ENCODE data around the gene RFC3.

RFC3 gene

DNA sequence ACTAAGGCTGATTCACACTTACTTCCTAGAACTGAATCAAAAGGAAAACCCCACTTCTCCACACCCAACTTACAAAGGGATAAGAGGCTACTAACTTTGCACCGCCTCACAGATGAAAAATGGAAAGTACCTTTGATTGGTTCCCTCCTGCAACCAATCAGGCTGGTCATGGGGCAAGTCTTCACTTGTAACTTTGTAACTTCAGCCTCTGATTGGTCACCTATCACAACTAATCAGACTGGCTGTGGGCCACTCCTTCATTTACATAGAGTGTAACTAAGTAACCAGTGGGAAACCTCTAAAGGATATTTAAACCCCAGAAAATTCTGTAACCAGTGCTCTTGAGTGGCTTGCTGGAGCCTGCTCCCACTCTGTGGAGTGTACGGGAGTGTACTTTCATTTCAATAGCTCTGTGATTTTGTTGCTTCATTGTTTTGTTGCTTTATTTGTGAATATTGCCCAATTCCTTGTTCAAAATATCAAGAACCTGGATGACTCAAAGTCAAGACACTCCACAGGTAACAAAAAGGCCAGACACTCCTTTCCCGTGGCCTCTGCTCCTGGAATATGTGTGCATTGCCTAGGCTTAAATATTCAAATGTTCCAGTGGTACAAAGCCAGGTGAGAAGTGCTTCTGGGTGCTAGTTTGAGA is 50.5 kb downstream of the RFC3 start:
- no peak for TF ChIP-seq YY1 (IDR thresholded peaks at IDR 0.05; ENCODE audit: insufficient read depth, insufficient read length)

DNA sequence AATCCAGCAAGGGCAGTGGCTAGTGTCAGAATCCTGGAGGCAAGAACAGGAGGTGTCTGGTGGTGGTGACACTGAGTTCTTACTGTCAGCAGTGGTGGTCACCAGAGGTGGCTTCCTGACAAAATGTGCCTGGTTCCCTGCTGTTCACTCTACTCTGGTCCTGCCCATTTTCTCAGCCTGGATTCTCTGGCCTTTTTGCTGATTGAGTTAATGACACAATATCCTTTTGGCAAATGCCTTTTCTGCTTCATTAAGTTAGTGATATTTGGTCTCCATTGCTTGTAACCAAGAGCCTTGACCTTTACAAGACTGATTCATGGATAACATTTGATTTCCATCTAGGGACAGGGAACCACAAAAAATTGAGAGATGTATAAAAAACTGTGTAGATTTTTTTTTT is 51.1 kb downstream of the RFC3 start:
- no peak overlapping the region for H3K9ac ChIP-seq (ENCODE audit: insufficient read length, low read depth)
- H3K27me3 ChIP-seq (ENCODE audit: insufficient read depth, insufficient read length): no peaks in the 10 kb centered on the region
- H3K36me3 ChIP-seq (ENCODE audit: insufficient read depth, insufficient read length, low read length): no peaks in the 10 kb centered on the region
- no peak for TF ChIP-seq ZNF274 (IDR thresholded peaks at IDR 0.05; ENCODE audit: low read depth, low read length)
- no peak for TF ChIP-seq YY1 (IDR thresholded peaks at IDR 0.05; ENCODE audit: insufficient read depth, insufficient read length)
- no peak for TF ChIP-seq SUZ12 (IDR thresholded peaks at IDR 0.05; ENCODE audit: extremely low read depth, insufficient read depth, insufficient read length)
- no peak overlapping the region for H3K4me3 ChIP-seq (ENCODE audit: insufficient read length, low read depth)
- H3K4me1 ChIP-seq (ENCODE audit: insufficient read depth, insufficient read length): no peaks in the 10 kb centered on the region
- DNase-seq (ENCODE audit: low read depth, low spot score): no peak
- no peaks in the 10 kb centered on the region for H3K9me3 ChIP-seq (ENCODE audit: insufficient read depth, low read length)

More for the DNA sequence above, 50.5 kb downstream of the RFC3 start:
- H3K9ac ChIP-seq (ENCODE audit: insufficient read length, low read depth): no peak overlapping the region
- H3K9me3 ChIP-seq (ENCODE audit: insufficient read depth, low read length): no peaks in the 10 kb centered on the region
- DNase-seq (ENCODE audit: low read depth, low spot score): no peak
- H3K27me3 ChIP-seq (ENCODE audit: insufficient read depth, insufficient read length): no peaks in the 10 kb centered on the region
- H3K36me3 ChIP-seq (ENCODE audit: insufficient read depth, insufficient read length, low read length): no peaks in the 10 kb centered on the region
- no peak overlapping the region for H3K4me3 ChIP-seq (ENCODE audit: insufficient read length, low read depth)
- no peaks in the 10 kb centered on the region for H3K4me1 ChIP-seq (ENCODE audit: insufficient read depth, insufficient read length)

DNA sequence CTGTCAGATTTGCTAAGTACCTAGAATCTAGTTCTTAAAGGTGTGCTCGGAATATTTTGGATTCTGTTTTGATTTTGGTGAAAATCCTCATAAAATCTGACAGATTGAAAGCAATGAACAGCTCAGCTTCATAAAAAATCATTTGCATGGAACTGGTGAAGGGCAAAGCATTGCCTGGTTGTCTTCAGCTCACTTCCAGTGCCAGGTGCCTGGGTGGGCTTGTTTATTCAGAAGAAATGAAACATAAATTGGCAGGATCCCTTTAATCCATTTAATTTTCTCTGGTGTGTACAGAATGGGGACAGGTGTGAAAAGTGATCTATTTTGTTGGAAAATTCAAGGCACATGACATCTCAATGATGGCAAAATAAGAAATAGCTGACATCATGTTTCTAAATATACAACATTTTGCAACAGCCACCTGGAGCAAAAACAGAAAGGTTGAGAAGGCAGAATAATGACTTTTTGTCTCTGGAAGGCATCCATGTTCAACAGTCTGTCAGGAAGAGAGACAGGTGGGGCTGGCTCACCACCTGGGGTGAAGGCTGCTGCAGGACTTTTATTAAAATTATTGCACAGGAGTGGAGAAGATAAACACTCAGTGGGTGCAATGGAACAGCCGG is 52.2 kb downstream of the RFC3 start:
- H3K4me3 ChIP-seq (ENCODE audit: insufficient read length, low read depth): no peak overlapping the region
- DNase-seq (ENCODE audit: low read depth, low spot score): no peak
- no peaks in the 10 kb centered on the region for H3K27me3 ChIP-seq (ENCODE audit: insufficient read depth, insufficient read length)
- H3K9ac ChIP-seq (ENCODE audit: insufficient read length, low read depth): no peak overlapping the region
- TF ChIP-seq YY1 (IDR thresholded peaks at IDR 0.05; ENCODE audit: insufficient read depth, insufficient read length) (no peak), ZNF274 (IDR thresholded peaks at IDR 0.05; ENCODE audit: low read depth, low read length) (no peak), SUZ12 (IDR thresholded peaks at IDR 0.05; ENCODE audit: extremely low read depth, insufficient read depth, insufficient read length) (no peak)
- no peaks in the 10 kb centered on the region for H3K36me3 ChIP-seq (ENCODE audit: insufficient read depth, insufficient read length, low read length)
- no peaks in the 10 kb centered on the region for H3K9me3 ChIP-seq (ENCODE audit: insufficient read depth, low read length)
- H3K4me1 ChIP-seq (ENCODE audit: insufficient read depth, insufficient read length): no peaks in the 10 kb centered on the region

DNA sequence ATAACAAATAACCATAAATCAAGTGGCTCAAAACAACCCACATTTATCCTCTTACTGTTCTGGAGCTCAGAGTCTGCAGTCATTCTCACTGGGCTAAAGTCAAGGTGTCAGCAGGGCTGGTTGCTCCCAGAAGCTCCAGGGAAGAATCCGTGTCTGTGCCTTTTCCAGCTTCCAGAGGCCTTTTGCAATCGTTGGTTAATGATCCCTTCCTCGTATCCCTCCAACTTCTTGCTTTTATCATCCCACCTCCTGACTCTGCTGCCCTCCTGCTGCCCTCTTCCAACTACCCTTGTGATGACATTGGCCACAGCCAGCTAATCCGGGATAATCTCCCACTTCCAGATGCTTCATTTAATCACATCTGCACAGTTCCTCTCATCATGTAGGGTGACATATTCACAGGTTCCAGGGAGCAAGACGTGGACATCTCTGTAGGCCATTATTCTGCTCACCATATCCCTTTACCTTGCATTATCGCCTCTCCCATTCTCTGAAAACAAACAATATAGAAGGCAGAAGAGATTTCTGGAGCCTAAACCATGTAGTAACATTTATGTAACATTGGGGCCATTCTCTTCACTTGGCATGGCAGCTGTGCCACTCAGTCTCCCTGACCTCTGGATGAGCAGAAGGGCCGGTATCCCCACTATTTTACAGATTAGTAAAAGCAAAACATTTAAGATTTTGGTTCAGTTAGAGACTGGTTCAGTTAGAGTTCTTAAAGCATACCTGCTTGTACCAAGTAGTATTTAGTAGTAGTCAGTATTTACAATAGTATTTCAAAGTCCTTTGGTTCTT is 53.5 kb downstream of the RFC3 start:
- no peaks in the 10 kb centered on the region for H3K9me3 ChIP-seq (ENCODE audit: insufficient read depth, low read length)
- H3K9ac ChIP-seq (ENCODE audit: insufficient read length, low read depth): no peak overlapping the region
- TF ChIP-seq ZNF274 (IDR thresholded peaks at IDR 0.05; ENCODE audit: low read depth, low read length): no peak
- no peak for TF ChIP-seq YY1 (IDR thresholded peaks at IDR 0.05; ENCODE audit: insufficient read depth, insufficient read length)
- DNase-seq (ENCODE audit: low read depth, low spot score): no peak
- no peaks in the 10 kb centered on the region for H3K27me3 ChIP-seq (ENCODE audit: insufficient read depth, insufficient read length)
- no peaks in the 10 kb centered on the region for H3K4me1 ChIP-seq (ENCODE audit: insufficient read depth, insufficient read length)
- H3K4me3 ChIP-seq (ENCODE audit: insufficient read length, low read depth): no peak overlapping the region
- no peaks in the 10 kb centered on the region for H3K36me3 ChIP-seq (ENCODE audit: insufficient read depth, insufficient read length, low read length)

DNA sequence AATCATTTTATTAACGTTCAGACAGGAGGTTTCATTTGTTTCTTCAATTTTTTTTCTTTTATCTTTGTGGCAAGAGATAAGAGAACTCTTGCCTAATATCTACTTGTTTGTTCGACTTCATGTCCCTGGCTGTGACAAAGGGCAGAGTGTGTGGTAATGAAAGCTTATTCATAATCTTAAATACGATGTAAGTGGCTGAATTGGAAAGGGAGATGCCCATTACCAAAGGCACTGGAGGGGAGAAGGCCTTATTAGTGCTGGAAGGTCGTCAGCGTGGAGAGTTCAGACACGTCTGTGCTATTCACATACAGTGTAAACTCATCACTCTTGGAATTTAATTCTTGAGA is 54.0 kb downstream of the RFC3 start:
- H3K9me3 ChIP-seq (ENCODE audit: insufficient read depth, low read length): no peaks in the 10 kb centered on the region
- no peaks in the 10 kb centered on the region for H3K36me3 ChIP-seq (ENCODE audit: insufficient read depth, insufficient read length, low read length)
- no peak overlapping the region for H3K9ac ChIP-seq (ENCODE audit: insufficient read length, low read depth)
- no peaks in the 10 kb centered on the region for H3K4me1 ChIP-seq (ENCODE audit: insufficient read depth, insufficient read length)
- no peak for TF ChIP-seq YY1 (IDR thresholded peaks at IDR 0.05; ENCODE audit: insufficient read depth, insufficient read length)
- no peak for TF ChIP-seq SUZ12 (IDR thresholded peaks at IDR 0.05; ENCODE audit: extremely low read depth, insufficient read depth, insufficient read length)
- TF ChIP-seq ZNF274 (IDR thresholded peaks at IDR 0.05; ENCODE audit: low read depth, low read length): no peak
- H3K4me3 ChIP-seq (ENCODE audit: insufficient read length, low read depth): no peak overlapping the region
- no peaks in the 10 kb centered on the region for H3K27me3 ChIP-seq (ENCODE audit: insufficient read depth, insufficient read length)
- DNase-seq (ENCODE audit: low read depth, low spot score): no peak

DNA sequence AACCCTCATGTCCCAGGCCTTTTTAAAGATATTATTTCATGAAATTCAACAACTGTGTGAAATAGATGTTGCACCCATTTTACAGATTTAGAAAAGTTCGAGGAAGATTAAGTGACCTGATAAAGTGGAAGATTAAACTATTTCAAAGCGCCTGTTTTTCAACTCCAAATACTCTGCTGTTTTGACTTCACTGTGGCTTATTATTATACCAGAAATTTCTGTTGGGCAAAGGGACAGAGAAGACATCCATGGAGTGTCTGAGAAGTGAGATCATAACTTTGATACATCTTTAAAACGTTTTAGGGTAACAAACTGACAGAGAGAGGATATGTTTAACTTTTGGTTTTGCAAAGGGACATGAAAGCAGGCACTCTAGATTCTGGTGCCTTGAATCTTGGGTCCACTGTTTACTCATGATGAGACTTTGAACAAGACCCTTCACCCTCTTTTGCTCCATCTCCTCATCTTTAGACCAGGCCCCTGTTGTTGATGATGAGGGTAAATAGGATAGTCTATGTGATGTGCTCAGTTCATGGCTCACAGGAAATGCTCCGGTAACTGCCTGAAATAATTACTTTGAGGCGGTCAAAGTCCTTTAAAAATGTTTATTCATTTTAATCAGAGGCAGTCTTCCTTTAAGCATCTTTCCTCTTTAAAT is 55.4 kb downstream of the RFC3 start:
- Histone ChIP-seq H3K27me3 (ENCODE audit: insufficient read depth, insufficient read length) (no peaks in the 10 kb centered on the region), H3K9ac (ENCODE audit: insufficient read length, low read depth) (no peak overlapping the region)
- no peak for TF ChIP-seq YY1 (IDR thresholded peaks at IDR 0.05; ENCODE audit: insufficient read depth, insufficient read length)
- TF ChIP-seq SUZ12 (IDR thresholded peaks at IDR 0.05; ENCODE audit: extremely low read depth, insufficient read depth, insufficient read length): no peak
- TF ChIP-seq ZNF274 (IDR thresholded peaks at IDR 0.05; ENCODE audit: low read depth, low read length): no peak

DNA sequence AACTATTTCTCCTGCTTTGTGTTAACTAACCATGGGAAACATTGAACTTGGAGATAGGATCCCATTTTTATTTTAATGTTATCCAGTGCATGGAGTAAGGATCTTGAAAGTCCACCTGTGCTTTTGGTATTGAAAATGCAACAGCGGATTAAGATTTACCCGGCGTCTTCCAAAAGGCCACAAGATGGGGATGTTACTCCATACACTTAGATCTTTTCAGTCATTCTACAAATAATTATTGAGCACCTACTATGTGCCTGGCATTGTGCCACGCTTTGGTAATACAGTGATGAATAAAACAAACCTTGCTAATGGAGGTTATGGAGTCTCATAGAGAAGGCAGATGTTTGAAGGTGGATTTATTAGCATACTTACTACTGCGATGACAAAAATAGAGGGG is 56.9 kb downstream of the RFC3 start:
- no peak for TF ChIP-seq YY1 (IDR thresholded peaks at IDR 0.05; ENCODE audit: insufficient read depth, insufficient read length)
- TF ChIP-seq ZNF274 (IDR thresholded peaks at IDR 0.05; ENCODE audit: low read depth, low read length): no peak
- no peak for TF ChIP-seq SUZ12 (IDR thresholded peaks at IDR 0.05; ENCODE audit: extremely low read depth, insufficient read depth, insufficient read length)
- H3K27me3 ChIP-seq (ENCODE audit: insufficient read depth, insufficient read length): no peaks in the 10 kb centered on the region
- no peaks in the 10 kb centered on the region for H3K9me3 ChIP-seq (ENCODE audit: insufficient read depth, low read length)
- H3K36me3 ChIP-seq (ENCODE audit: insufficient read depth, insufficient read length, low read length): no peaks in the 10 kb centered on the region
- no peak overlapping the region for H3K4me3 ChIP-seq (ENCODE audit: insufficient read length, low read depth)
- no peak for DNase-seq (ENCODE audit: low read depth, low spot score)
- H3K4me1 ChIP-seq (ENCODE audit: insufficient read depth, insufficient read length): no peaks in the 10 kb centered on the region
- no peak overlapping the region for H3K9ac ChIP-seq (ENCODE audit: insufficient read length, low read depth)

More for the DNA sequence above, 55.4 kb downstream of the RFC3 start:
- no peaks in the 10 kb centered on the region for H3K9me3 ChIP-seq (ENCODE audit: insufficient read depth, low read length)
- no peaks in the 10 kb centered on the region for H3K36me3 ChIP-seq (ENCODE audit: insufficient read depth, insufficient read length, low read length)
- DNase-seq (ENCODE audit: low read depth, low spot score): no peak
- H3K4me3 ChIP-seq (ENCODE audit: insufficient read length, low read depth): no peak overlapping the region
- H3K4me1 ChIP-seq (ENCODE audit: insufficient read depth, insufficient read length): no peaks in the 10 kb centered on the region

Data from NT2/D1 (cell line).